ENCODE results near the gene RBM12. TPM values are rescaled to one million over a fixed set of nuclear protein-coding genes. Genes with fewer than 3 reads are reported as not detected.

Gene RBM12
- total RNA-seq, 4 donors from 2014 or later: 30.5 to 44.9 (median 35.7) TPM

GRCh38 chr20:35603695-35604448 lies 60.8 kb downstream of the RBM12 start:
- WGBS, 2 donors: 88 to 94% methylated on average over 11 of the region's 11 CpGs
- TF ChIP-seq CTCF (IDR thresholded peaks at IDR 0.05): no peak
- TF ChIP-seq POLR2A (IDR thresholded peaks at IDR 0.05): no peak
- peaks cover 16 to 18% of the 10 kb centered on the region in 2 donors for H3K4me1 ChIP-seq
- no peak overlapping the region for H3K4me3 ChIP-seq (replicated peaks in 1 of 3)
- no peaks in the 10 kb centered on the region for H3K36me3 ChIP-seq
- no peak overlapping the region for H3K27ac ChIP-seq
- intact Hi-C loops (cut with DNase I): no loop called here
- no peaks in the 10 kb centered on the region for H3K9me3 ChIP-seq
- no peaks in the 10 kb centered on the region for H3K27me3 ChIP-seq
- DNase-seq: no peak

- intact Hi-C loops (cut with DNase I): no loop called here
- 89 to 95% methylated on average over 15 of the region's 15 CpGs for WGBS, 2 donors
- no peak for TF ChIP-seq CTCF (IDR thresholded peaks at IDR 0.05)
- no peak for TF ChIP-seq POLR2A (IDR thresholded peaks at IDR 0.05)
- Histone ChIP-seq H3K36me3 (no peaks in the 10 kb centered on the region), H3K4me3 (replicated peaks in 1 of 3) (no peak overlapping the region), H3K9me3 (no peaks in the 10 kb centered on the region), H3K27me3 (no peaks in the 10 kb centered on the region), H3K27ac (no peak overlapping the region), H3K4me1 (peaks cover 16 to 18% of the 10 kb centered on the region in 2 donors)
- DNase-seq: no peak
Observed at GRCh38 chr20:35602851-35603495, 61.7 kb downstream of the RBM12 start.

GRCh38 chr20:35601990-35602389 lies 62.7 kb downstream of the RBM12 start:
- Histone ChIP-seq H3K4me3 (replicated peaks in 1 of 3) (peak overlapping the region in 1 of 3 donors; percentile 34), H3K9me3 (no peaks in the 10 kb centered on the region), H3K36me3 (no peaks in the 10 kb centered on the region), H3K27me3 (no peaks in the 10 kb centered on the region), H3K27ac (no peak overlapping the region), H3K4me1 (peaks cover 16 to 18% of the 10 kb centered on the region in 2 donors)
- TF ChIP-seq POLR2A (IDR thresholded peaks at IDR 0.05) (no peak), CTCF (IDR thresholded peaks at IDR 0.05) (no peak)
- no peak for DNase-seq
- 28 to 35% methylated on average over 8 to 19 of the region's 30 CpGs for WGBS, 2 donors
- intact Hi-C loops (cut with DNase I): no loop called here

GRCh38 chr20:35600993-35601973 lies 63.4 kb downstream of the RBM12 start:
- peak overlapping the region in 1 of 3 donors; percentile 34 for H3K4me3 ChIP-seq (replicated peaks in 1 of 3)
- H3K4me1 ChIP-seq: peaks cover 16 to 18% of the 10 kb centered on the region in 2 donors
- H3K36me3 ChIP-seq: no peaks in the 10 kb centered on the region
- intact Hi-C loops (cut with DNase I): no loop called here
- DNase-seq: peak; percentile 62 to 73
- H3K27me3 ChIP-seq: no peaks in the 10 kb centered on the region
- H3K27ac ChIP-seq: no peak overlapping the region
- no peaks in the 10 kb centered on the region for H3K9me3 ChIP-seq
- 1 to 2% methylated on average over 21 to 57 of the region's 103 CpGs for WGBS, 2 donors
- TF ChIP-seq POLR2A (IDR thresholded peaks at IDR 0.05): no peak
- peak in 3 of 6 experiments; percentile 34 to 57 (median 41) for TF ChIP-seq CTCF (IDR thresholded peaks at IDR 0.05)
